DND-41 (cell line): Measurements from ENCODE around the gene GPATCH8.

Source experiments
- ATAC-seq: fragments of 200-7000 bp; cut with Tn5 transposase; 3 replicates; pipeline ENCODE4 v1.9.1; 2021; ENCODE audit warnings: low read depth; ENCODE audit not compliant: insufficient read depth
- DNase-seq: peaks from one replicate; pipeline ENCODE4 v3.0.0-alpha.2; 2020
- H2AFZ ChIP-seq: 2 replicates; pipeline ENCODE4 v1.6.0; 2012; ENCODE audit warnings: low read depth, low read length
- H3K27ac ChIP-seq: 2 replicates; pipeline ENCODE4 v1.5.1; 2012; ENCODE audit warnings: low read length, inconsistent platforms
- H3K27me3 ChIP-seq: fragments of 200-600 bp; sonication (generic); 2 replicates; pipeline ENCODE4 v1.6.0; 2012; ENCODE audit warnings: low read length, mild to moderate bottlenecking, inconsistent platforms; ENCODE audit not compliant: insufficient read depth, poor library complexity
- H3K36me3 ChIP-seq: 2 replicates; pipeline ENCODE4 v1.5.1; 2012; ENCODE audit warnings: low read length, inconsistent platforms; ENCODE audit not compliant: insufficient read depth
- H3K4me1 ChIP-seq: 2 replicates; pipeline ENCODE4 v1.5.1; 2012; ENCODE audit warnings: mild to moderate bottlenecking, low read length; ENCODE audit not compliant: insufficient read depth
- H3K4me2 ChIP-seq: 2 replicates; pipeline ENCODE4 v1.6.0; 2012; ENCODE audit warnings: mild to moderate bottlenecking, moderate library complexity, low read length, inconsistent platforms; ENCODE audit not compliant: insufficient read depth
- H3K4me3 ChIP-seq, 2 experiments: fragments of 200-600 bp in 1 of 2; shearing (Covaris generic) in 1 of 2; 2 replicates each; pipeline ENCODE4 v1.5.1; 2012 to 2016; ENCODE audit warnings: inconsistent platforms in 2 of 2, low read length in 2 of 2, mild to moderate bottlenecking in 2 of 2, low read depth in 1 of 2, moderate library complexity in 1 of 2
- H3K79me2 ChIP-seq: 2 replicates; pipeline ENCODE4 v1.6.0; 2012; ENCODE audit warnings: low read length, inconsistent platforms; ENCODE audit not compliant: insufficient read depth
- H3K9ac ChIP-seq: 2 replicates; pipeline ENCODE4 v1.6.0; 2012; ENCODE audit warnings: low read depth, mild to moderate bottlenecking, inconsistent platforms, low read length, moderate library complexity
- H3K9me3 ChIP-seq: 2 replicates; pipeline ENCODE4 v1.5.1; 2012; ENCODE audit warnings: low read length, moderate library complexity, mild to moderate bottlenecking, inconsistent platforms; ENCODE audit not compliant: insufficient read depth, severe bottlenecking
- H4K20me1 ChIP-seq: 2 replicates; pipeline ENCODE4 v1.6.0; 2012; ENCODE audit warnings: low read length; ENCODE audit not compliant: insufficient read depth
- EZH2 ChIP-seq: IDR thresholded peaks from 3 replicates; pipeline ENCODE4 v1.6.1; 2012; ENCODE audit warnings: borderline replicate concordance, low read depth, mild to moderate bottlenecking, moderate library complexity, low read length, inconsistent platforms; ENCODE audit not compliant: severe bottlenecking
- TF ChIP-seq, protein P1 (sequence below): IDR thresholded peaks from 2 replicates; pipeline ENCODE4 v1.5.1; 2012; ENCODE audit warnings: borderline replicate concordance, low read length, moderate library complexity, mild to moderate bottlenecking; ENCODE audit not compliant: poor library complexity, severe bottlenecking; ENCODE audit errors: extremely low read depth

Gene GPATCH8

DNA sequence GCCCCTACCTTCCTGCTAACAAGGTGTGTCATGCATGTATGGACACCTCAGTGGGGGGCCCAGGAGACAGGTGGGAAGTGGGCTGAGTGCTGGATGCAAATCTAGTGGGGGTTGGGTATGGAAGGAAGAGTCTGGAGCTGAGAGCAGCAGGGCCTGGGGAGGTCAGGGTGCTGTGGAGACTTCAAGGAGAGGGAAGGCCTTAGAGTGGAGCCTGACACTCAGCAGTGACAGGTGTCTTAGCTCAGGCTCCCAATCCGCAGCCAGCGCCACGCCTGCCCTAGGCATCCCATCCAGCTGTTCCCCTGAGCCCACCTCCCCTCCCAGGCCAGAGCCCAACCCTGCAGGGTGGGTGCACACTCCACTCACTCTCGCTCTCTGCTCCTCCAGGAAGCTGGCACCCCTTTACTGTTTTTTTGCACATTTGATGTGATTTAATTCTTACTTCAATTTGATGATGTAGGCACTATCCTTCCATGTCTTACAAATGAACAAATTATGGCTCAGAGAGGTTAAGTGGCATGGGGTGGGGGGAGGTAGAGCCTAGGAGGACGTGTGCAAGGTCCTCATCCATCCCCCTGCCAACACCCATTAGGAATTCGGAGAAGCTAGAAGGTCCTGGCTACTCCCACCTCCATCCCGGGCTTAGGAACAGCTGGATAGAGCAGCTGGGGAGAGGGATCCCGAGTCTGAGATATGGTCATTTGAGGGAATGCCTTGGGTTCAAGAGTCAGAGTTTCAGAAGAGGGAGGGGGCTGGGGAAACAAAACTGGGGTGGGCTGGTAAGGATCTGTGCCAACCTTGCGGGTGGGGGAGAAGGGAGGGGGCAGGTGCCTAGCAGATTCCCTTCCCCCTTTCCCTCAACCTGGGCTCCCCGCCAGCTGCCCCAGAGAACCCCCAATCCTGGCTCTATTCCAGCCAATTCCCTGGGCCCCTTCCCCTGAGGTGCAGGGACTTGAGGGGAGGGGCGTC is 141.6 kb downstream of the GPATCH8 start:
- H4K20me1 ChIP-seq, result peaks cover 43% of the 10 kb centered on the region
- ATAC-seq (no peak), DNase-seq (no peak)
- no peak overlapping the region for H3K4me3 ChIP-seq
- peaks cover 16% of the 10 kb centered on the region for H3K4me1 ChIP-seq
- H3K27ac ChIP-seq, result no peak overlapping the region
- peak overlapping the region; percentile 90; the same call in 1 of the 2 replicates for H3K4me2 ChIP-seq
- H3K36me3 ChIP-seq, result no peaks in the 10 kb centered on the region
- H3K27me3 ChIP-seq, result peaks cover 7% of the 10 kb centered on the region
- H3K9me3 ChIP-seq, result no peaks in the 10 kb centered on the region
- H3K9ac ChIP-seq, result no peak overlapping the region
- H3K79me2 ChIP-seq, result peaks cover 12% of the 10 kb centered on the region
- TF ChIP-seq, protein P1, sequence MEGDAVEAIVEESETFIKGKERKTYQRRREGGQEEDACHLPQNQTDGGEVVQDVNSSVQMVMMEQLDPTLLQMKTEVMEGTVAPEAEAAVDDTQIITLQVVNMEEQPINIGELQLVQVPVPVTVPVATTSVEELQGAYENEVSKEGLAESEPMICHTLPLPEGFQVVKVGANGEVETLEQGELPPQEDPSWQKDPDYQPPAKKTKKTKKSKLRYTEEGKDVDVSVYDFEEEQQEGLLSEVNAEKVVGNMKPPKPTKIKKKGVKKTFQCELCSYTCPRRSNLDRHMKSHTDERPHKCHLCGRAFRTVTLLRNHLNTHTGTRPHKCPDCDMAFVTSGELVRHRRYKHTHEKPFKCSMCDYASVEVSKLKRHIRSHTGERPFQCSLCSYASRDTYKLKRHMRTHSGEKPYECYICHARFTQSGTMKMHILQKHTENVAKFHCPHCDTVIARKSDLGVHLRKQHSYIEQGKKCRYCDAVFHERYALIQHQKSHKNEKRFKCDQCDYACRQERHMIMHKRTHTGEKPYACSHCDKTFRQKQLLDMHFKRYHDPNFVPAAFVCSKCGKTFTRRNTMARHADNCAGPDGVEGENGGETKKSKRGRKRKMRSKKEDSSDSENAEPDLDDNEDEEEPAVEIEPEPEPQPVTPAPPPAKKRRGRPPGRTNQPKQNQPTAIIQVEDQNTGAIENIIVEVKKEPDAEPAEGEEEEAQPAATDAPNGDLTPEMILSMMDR, result no peak
- TF ChIP-seq EZH2, result no peak
- H2AFZ ChIP-seq, result no peak overlapping the region

DNA sequence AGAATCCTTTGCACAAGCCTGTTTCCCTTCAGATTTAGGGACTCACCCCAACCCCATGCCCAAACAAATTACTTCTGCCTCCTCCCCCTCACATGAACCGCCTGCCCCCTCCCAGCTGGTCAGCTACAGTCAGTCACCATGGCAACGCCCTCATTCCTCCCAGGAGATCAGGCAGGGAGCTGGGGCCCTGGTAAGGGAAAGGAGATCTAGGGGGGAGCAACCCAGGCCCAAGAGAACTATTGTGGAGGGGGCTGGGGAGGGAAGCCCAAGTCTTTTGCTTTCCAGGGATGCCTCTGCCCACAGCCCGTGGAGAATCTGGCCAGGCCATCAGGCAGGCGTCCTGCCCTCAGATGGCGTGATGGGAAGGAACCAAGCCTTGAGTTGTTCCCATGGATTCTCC is 142.4 kb downstream of the GPATCH8 start:
- no peak overlapping the region for H3K27ac ChIP-seq
- peaks cover 4% of the 10 kb centered on the region for H3K27me3 ChIP-seq
- no peak for ATAC-seq
- no peak overlapping the region; the same call in 1 of the 2 replicates for H3K4me2 ChIP-seq
- no peak for DNase-seq
- TF ChIP-seq, protein P1, result no peak
- no peaks in the 10 kb centered on the region for H3K9me3 ChIP-seq
- no peak overlapping the region for H3K4me3 ChIP-seq
- H2AFZ ChIP-seq, result no peak overlapping the region
- peaks cover 12% of the 10 kb centered on the region for H3K79me2 ChIP-seq
- H3K4me1 ChIP-seq, result peaks cover 16% of the 10 kb centered on the region
- H3K9ac ChIP-seq, result no peak overlapping the region
- H3K36me3 ChIP-seq, result 0 out of 2 replicates have a peak, but pooled peaks cover 1% of the 10 kb centered on the region
- peaks cover 43% of the 10 kb centered on the region for H4K20me1 ChIP-seq

DNA sequence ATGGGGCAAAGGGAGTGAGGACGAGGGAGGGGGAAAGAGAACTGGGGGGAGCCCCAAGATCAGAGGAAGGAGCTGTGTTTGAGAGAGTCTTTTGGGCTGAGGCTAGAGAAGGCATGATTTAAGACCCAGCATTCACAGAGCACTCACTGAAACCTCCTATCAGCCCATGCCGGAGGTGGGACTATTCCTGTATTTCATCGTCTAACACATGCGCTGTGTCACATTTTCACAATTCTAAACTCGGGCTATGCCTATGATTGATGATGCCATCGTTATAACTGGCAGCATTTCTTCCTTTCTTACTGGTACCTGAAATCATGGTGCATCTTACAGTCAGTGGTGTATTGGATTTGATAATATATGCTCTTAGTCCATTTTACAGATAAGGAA is 143.1 kb downstream of the GPATCH8 start:
- Histone ChIP-seq H3K9me3 (no peaks in the 10 kb centered on the region), H3K79me2 (peaks cover 12% of the 10 kb centered on the region), H3K4me1 (peaks cover 16% of the 10 kb centered on the region), H2AFZ (no peak overlapping the region), H3K4me2 (no peak overlapping the region), H3K9ac (no peak overlapping the region), H3K27ac (no peak overlapping the region), H3K4me3 (no peak overlapping the region), H4K20me1 (peaks cover 43% of the 10 kb centered on the region), H3K27me3 (peaks cover 4% of the 10 kb centered on the region), H3K36me3 (0 out of 2 replicates have a peak, but pooled peaks cover 4% of the 10 kb centered on the region)
- no peak for TF ChIP-seq EZH2
- TF ChIP-seq, protein P1, result no peak
- no peak for DNase-seq
- ATAC-seq, result no peak
